GM12873 (cell line): ENCODE measurements around the gene TGOLN2.

Source experiments
- TF ChIP-seq, protein P1 (sequence below): IDR thresholded peaks from 2 replicates; pipeline ENCODE4 v1.5.1; 2012; ENCODE audit warnings: low read depth, mild to moderate bottlenecking, moderate library complexity, low read length, control low read depth; ENCODE audit not compliant: insufficient read depth; ENCODE audit errors: missing control alignments

TGOLN2 gene

DNA sequence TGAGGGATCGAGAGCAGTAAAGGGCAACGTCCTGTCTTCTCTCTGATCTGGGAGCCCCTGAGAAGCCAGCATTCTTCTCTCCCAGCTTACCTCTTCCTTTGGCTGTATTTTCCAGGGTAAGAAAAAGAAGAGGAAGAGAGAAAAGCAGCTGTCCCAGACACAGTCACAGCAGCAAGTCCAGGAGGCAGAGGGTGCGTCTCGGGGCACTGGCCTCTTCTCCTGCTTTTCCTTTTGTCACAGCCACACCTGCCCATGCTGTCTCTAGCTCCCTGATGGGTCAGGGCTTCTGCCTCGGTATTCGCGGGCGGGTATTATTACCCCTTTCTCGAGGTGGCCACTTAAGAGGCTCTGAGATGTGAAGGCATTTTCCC is 20.3 kb downstream of the TGOLN2 start:
- TF ChIP-seq, protein P1, sequence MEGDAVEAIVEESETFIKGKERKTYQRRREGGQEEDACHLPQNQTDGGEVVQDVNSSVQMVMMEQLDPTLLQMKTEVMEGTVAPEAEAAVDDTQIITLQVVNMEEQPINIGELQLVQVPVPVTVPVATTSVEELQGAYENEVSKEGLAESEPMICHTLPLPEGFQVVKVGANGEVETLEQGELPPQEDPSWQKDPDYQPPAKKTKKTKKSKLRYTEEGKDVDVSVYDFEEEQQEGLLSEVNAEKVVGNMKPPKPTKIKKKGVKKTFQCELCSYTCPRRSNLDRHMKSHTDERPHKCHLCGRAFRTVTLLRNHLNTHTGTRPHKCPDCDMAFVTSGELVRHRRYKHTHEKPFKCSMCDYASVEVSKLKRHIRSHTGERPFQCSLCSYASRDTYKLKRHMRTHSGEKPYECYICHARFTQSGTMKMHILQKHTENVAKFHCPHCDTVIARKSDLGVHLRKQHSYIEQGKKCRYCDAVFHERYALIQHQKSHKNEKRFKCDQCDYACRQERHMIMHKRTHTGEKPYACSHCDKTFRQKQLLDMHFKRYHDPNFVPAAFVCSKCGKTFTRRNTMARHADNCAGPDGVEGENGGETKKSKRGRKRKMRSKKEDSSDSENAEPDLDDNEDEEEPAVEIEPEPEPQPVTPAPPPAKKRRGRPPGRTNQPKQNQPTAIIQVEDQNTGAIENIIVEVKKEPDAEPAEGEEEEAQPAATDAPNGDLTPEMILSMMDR = no peak

DNA sequence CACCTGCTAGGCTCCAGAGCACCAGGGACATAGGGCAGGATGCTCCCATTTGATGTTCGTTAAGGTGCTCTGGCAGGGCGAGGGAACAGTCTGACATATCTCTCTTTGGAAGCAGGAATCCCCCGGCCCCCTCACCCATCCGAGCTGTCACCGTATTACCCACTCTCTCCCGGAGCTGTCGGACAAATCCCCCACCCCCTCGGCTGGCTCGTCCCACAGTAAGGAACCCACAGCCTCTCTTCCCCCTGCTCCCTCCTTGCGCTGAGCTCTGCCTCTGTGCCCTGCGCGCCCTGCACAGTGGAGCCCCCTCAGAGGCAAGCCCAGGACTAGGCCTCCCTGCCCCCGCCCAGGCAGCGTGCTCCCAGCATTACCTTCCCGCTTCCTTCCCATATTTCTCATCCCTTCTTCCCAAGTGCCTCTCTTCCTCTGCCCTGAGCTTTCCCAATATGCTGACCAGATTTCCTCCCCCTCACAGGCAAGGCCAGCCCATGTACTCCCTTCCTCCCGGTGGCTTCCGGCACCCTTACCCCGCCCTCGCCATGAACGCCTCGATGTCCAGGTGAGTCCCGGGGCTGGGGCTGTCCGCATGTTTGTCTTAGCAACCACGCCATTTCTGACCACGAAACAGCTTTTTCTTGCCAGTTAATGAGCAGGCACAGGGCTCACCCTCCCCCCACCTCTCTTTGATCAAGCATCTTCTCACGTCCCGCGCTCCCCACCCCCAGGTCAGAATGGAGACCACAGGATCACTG is 23.8 kb downstream of the TGOLN2 start:
- TF ChIP-seq, protein P1 = no peak

DNA sequence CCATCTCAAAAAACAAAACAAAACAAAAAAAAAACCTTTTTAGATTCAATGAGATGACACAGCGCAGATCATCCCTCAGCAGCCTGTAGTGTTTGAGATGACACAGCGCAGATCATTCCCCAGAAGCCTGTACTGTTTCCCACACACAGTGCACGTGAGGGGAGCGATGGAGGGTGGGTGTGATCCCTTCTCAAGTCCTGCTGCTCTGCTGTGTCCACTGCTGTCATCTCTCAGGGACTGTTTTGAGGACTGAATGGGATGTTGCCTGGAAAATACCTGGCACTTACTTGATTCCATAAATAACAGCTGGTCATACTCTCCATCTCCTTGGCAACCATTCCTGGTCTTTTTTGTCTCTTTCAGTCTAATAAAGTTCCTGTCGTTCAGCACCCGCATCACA is 25.7 kb downstream of the TGOLN2 start:
- TF ChIP-seq, protein P1 = no peak

DNA sequence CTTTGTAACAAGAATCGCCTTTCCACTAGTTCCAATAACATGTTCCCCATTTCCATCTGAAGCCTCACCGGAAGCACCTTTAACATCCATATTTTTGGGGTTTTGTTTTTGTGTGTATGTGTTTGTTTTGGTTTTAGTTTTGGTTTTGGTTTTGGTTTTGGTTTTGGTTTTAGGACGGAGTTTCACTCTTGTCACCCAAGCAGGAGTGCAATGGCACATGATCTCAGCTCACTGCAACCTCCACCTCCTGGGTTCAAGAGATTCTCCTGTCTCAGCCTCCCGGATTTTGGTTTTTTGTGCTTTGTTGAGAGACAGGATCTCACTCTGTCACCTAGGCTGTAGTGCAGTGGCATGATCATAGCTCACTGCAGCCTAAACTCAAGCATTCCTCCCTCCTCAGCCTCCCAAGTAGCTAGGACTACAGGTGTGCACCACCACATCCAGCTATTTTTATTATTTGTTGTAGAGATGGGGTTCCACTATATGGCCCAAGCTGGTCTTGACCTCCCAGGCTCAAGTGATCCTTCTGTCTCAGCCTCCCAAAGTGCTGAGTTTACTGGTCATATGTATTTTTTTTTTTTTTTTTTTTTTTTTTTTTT is 36.3 kb downstream of the TGOLN2 start:
- TF ChIP-seq, protein P1 = no peak

DNA sequence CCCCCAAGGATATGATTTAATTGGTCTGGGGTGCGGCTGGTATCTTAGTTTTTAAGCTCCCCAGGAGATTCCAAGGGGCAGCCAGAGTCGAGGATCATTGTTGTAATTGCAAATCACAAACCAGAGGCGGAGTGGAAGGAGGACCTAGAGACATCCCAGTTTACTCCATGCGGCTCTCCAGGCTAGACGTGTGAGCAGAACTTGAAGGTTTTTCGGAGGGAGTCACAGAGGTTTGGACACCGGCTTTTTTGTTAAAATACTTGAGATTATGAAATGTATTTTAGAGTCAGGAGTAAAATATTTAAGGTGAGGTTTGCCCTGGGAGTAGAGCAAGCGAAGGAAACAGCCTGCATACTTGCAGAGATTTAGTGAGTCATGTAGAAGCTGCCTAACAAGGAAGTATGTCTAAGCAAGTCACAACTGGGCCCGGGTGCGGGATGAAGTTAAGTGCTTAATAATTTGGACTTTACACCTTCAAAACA is 39.5 kb downstream of the TGOLN2 start:
- TF ChIP-seq, protein P1 = no peak

DNA sequence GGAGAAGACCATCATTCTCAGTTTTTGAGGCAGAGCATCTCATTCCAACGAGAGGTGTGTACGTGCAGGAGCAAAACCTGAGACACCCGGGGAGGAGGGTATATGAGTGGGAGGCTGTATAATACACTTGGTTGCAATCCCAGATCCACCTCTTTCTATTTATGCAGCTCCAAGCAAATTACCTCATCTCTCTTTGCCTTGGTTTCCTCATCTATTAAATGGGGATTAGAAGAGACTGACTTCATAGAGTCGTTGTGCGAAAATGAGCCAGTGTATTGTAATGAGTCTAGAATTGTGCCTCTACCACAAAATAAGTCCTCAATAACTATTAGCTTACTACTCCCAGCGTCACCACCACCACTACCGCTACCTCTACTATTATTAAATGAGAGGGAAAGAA is 40.1 kb downstream of the TGOLN2 start:
- TF ChIP-seq, protein P1 = no peak

DNA sequence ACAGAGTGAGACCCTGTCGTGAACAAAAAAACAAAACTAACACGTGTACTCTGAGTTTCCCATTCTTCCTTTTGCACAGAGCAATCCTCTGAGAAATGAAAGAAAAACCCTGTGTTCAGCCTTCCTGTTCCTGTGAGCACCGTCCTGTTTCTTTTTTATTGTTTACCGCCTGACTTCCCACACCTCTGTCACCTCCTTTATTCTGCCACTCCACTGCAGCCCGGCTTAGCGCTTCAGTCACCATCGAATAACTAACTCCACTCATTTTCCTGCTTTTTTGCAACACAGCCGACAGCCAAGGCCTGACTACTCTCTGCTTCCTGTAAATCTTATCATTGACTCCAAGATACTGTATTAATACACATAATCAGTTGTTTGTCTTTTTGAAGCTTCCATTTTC is 40.9 kb downstream of the TGOLN2 start:
- TF ChIP-seq, protein P1 = no peak
